HG02798 (cell line): ENCODE data around the gene ACAP2.
A peak's percentile ranks its signal among the peaks of the same experiment; 100 is the strongest.

Source experiments
- ATAC-seq: cut with Tn5 transposase; IDR thresholded peaks from one replicate; pipeline ENCODE4 v1.9.1; 2021; ENCODE audit warnings: mild to moderate bottlenecking; ENCODE audit not compliant: unreplicated experiment, poor library complexity

Gene ACAP2

GRCh38 chr3:195263925-195264600, 178.8 kb downstream of the ACAP2 start:
- no peak for ATAC-seq

- no peak for ATAC-seq
Observed at GRCh38 chr3:195263193-195263924, 179.5 kb downstream of the ACAP2 start.

GRCh38 chr3:195261925-195262324, 180.9 kb downstream of the ACAP2 start:
- no peak for ATAC-seq

GRCh38 chr3:195260280-195260905, 182.4 kb downstream of the ACAP2 start:
- peak; percentile 8 for ATAC-seq

GRCh38 chr3:195259475-195260279, 183.1 kb downstream of the ACAP2 start:
- ATAC-seq = peak; percentile 84

- no peak for ATAC-seq
Observed at GRCh38 chr3:195259154-195259474, 183.7 kb downstream of the ACAP2 start.

GRCh38 chr3:195258449-195259153, 184.2 kb downstream of the ACAP2 start:
- ATAC-seq = no peak

- ATAC-seq = no peak
Observed at GRCh38 chr3:195257454-195258448, 185.1 kb downstream of the ACAP2 start.

- no peak for ATAC-seq
Observed at GRCh38 chr3:195256639-195257453, 186.0 kb downstream of the ACAP2 start.

- no peak for ATAC-seq
Observed at GRCh38 chr3:195255571-195256501, 187.0 kb downstream of the ACAP2 start.

GRCh38 chr3:195255176-195255500, 187.7 kb downstream of the ACAP2 start:
- ATAC-seq = no peak

- ATAC-seq = no peak
Observed at GRCh38 chr3:195254454-195255175, 188.2 kb downstream of the ACAP2 start.

- no peak for ATAC-seq
Observed at GRCh38 chr3:195253923-195254432, 188.8 kb downstream of the ACAP2 start.

GRCh38 chr3:195251336-195252065, 191.3 kb downstream of the ACAP2 start:
- ATAC-seq = peak; percentile 33

- no peak for ATAC-seq
Observed at GRCh38 chr3:195250473-195251251, 192.2 kb downstream of the ACAP2 start.
